HT-29 (cell line): ENCODE results near the gene ADRB2. TPM values are rescaled to one million over a fixed set of nuclear protein-coding genes. Genes with fewer than 3 reads are reported as not detected.

Source experiments
- DNase-seq: peaks from one replicate; pipeline ENCODE4 v3.0.0-alpha.2; 2015; ENCODE audit warnings: low spot score
- total RNA-seq: library from RNA; depleted of rRNA; stranded (reverse); fragments of >200 nt; shearing (Covaris generic); gene quantifications from 2 replicates; pipeline ENCODE4 v1.2.3, GENCODE V29; 2014

ADRB2 gene
- total RNA-seq, 1 experiment from 2014 or later: 0.64 TPM

GRCh38 chr5:148831590-148832565, 5.5 kb downstream of the ADRB2 start:
- DNase-seq: no peak

GRCh38 chr5:148833122-148833521, 6.7 kb downstream of the ADRB2 start:
- DNase-seq: no peak

- DNase-seq: no peak
Observed at GRCh38 chr5:148833925-148834324, 7.5 kb downstream of the ADRB2 start.

- DNase-seq: no peak
Observed at GRCh38 chr5:148834689-148835088, 8.3 kb downstream of the ADRB2 start.

DNA sequence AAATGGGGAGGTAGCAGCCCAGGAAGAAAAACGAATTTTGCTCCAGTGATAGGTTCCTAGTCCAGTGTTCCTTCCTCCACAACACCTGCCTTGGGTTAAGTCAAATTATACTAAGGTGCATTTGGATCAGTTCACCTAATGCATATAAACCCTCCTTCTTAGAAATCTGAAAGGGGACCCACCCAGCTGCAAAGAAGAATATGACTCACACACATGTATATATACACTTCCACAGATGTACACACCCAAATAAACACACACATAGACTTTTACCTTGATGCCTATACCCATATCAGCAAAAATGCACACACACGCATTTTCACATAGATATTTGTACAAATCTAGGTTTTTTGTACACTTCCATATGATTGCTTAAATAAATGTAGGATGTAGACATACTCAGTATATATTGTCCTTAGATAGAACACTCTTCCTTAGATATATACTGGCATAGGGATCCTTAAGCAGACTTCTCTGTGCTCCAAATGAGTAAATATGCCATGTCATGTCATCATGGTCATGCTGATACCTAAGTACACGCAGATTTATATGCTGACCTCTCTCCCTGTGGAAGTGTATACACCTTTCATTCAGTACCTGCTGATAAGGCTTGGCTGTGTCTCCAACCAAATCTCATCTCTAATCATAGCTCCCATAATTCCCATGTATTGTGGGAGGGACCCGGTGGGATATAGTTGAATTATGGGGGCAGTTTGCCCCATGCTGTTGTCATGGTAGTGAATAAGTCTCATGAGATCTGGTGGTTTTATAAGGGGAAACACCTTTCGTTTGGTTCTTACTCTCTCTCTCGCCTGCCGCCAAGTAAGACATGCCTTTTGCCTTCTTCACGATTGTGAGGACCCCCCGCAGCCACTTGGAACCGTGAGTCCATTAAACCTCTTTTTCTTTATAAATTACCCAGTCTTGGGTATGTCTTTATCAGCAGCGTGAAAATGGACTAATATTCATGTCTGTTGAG, 10.2 kb downstream of the ADRB2 start:
- DNase-seq: no peak

GRCh38 chr5:148837383-148837782, 11.0 kb downstream of the ADRB2 start:
- no peak for DNase-seq

DNA sequence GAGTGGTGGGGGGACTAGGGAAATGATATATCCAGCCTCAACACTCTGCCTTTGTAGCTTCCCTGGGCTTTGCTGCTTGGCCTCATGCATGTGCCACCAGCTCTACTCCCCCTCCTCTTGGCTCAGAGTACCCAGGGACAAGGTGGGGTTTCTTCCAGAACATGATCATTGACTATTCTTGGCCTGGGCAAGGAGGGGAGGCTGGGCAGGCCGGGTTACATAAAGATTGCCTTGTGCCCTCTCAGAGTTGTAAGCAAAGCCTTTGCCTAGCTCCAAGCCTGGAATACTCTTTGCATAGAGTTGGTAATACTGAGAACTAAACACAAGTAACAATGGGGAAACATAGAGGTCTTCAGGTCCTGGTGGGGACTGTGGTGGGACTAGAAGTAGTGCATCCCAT, 11.9 kb downstream of the ADRB2 start:
- no peak for DNase-seq

GRCh38 chr5:148839960-148840359, 13.5 kb downstream of the ADRB2 start:
- DNase-seq: no peak

DNA sequence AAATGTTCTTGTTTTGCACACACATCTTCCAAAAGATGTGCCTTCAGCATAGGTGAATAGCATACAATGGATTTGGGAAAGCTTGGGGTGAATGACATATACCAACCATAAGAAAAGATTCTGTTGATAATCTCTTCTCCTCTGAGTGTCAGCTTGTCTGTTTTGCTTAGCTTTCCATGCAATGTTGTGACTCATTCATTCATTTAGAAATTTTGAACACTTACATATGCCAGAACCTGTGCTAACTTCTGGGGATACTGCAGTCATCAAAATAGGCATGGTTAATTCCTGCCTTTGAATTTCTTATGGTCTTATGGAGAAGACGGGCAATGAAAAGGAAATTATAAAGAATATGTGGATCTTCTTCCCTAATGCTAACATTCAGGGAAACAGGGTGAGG, 14.1 kb downstream of the ADRB2 start:
- no peak for DNase-seq

DNA sequence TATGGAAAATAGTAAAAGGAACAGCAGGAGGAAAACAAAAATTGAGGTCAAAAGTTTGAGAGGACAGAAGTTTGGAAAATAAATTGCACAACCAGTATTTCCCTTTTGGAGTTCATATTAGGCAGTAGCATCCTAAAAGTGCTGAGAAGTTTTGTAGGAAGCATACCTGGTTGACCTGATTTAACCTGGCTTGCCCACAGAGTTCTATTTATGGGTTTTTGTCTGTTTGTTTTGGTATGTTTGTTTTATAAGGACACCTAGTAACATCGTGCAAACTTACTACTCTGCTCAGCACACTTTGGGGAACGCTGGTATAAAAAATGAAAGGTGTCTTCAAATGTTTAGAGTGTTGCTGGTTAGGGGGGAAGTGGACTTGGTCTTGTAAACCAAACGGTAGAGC, 15.1 kb downstream of the ADRB2 start:
- peak; percentile 37 for DNase-seq

DNA sequence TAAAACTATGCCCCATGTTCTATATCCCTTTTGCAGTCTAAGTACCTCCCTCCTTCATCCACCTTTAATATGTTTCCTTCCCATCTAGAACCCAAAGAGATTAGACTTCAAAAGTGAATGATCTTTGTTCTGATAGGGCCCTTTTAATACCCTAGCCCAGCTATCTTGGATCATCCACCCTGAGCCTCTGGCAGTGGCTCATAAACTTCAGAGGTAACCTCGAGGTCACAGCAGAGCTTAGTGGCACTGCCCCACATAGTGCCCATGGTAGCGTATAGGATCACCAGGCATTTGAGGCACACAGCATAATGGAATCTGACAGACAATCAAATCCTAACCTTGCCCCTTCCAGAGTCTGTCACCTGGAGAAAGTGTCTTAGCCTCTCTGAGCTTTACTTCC, 15.8 kb downstream of the ADRB2 start:
- no peak for DNase-seq

DNA sequence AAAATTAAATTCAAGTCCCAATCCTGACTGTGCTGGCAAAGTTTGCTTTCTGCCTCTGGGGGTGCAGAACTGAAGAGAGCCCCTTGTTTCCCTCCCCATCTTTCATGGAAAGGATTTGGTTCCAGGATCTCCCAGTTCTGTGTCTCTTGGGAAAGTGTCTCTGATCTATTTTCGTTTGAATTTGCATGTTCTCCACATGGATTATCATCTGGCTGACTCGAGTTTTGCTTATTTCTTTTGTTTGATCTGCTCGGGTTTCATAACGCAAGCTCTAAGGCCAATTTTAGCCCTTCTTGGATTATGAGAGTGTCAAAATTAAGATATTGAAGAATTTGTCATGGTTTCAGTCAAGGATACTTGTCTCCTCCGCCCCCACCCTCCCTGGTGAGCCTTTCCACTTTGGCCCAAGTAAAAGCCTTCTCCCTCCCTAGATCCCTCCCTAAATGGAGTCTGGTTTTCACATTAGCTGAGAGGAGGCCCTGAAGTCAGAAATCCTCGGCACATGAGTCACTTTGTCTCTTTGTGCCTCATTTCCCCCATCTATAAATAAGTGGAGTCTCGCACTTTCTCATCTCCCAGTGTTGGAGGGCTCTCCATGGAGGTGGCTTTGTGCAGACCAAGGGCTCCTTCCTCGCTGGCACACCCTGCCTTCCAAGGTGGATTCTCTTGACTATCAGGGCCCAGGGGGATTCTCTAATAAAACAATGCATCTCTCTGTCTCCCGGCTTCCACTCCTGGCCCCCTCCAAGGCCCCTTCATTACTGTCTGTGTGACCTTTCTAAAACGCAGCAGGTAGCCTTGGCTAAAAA, 17.3 kb downstream of the ADRB2 start:
- DNase-seq: no peak

- no peak for DNase-seq
Observed at GRCh38 chr5:148844433-148845280, 18.2 kb downstream of the ADRB2 start.

GRCh38 chr5:148846930-148847329, 20.5 kb downstream of the ADRB2 start:
- DNase-seq: no peak

DNA sequence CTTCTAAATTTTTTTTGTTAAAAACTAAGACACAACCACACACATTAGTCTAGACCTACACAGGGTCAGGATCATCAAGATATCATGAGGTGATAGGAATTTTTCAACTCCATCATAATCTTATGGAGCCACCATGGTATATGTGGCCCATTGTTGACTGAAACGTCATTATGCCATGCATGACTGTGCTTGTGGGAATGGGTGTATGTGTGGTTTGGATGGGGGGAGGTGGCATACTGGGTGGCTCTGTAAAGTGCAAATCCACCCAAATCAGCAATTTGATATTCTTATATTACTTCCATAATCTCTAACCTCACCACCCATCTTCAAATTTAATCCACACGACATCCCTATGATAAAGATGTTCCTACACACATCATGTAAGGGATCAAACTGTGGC, 21.0 kb downstream of the ADRB2 start:
- DNase-seq: no peak

DNA sequence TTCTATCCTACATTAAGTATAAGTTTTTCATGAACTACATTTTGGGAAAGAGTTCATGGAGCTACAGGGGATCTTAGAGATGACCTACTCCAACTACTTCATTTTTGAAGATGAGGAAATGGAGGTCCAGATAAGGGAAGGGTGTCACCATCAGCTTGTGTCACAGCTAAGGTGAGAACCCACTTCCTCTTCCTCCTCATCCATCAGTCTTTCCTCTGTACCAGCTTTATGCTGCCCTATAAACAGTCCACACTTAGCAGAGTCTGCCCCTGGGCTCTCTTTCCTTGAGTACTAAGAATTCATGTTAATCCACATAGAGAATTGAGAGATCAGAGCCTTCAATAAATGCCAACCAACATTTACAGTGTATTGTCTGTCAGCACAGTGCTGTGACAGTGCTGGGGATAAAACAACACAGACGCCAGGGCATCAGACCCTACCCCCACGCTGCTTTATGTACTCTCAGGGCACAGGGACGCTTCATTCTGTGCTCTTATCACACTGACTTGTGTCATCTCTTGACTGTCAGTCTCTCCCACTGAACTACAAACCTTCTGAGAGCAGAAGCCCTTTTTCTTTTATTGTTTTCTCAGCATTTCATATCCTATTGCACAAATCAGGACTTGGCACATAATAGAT, 22.1 kb downstream of the ADRB2 start:
- DNase-seq: no peak

- no peak for DNase-seq
Observed at GRCh38 chr5:148849461-148849860, 23.1 kb downstream of the ADRB2 start.

DNA sequence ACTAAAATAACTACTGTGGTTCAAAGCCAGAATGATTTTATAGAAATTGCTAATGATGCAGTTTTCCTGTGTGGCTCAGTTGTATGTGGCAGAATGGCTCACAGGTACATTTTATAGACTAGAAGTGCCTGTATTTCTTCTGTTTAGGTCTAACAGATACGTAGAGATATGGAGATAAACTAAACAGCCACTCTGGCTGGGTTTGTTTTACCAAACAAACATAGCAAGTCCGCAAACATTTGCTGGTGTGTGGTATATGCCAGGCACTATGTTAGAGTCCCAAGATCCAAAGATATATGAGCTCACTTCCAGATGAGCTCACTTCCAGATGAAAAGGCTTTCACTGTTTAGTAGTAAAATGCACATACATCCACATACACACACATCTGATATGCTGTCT, 24.4 kb downstream of the ADRB2 start:
- DNase-seq: no peak

DNA sequence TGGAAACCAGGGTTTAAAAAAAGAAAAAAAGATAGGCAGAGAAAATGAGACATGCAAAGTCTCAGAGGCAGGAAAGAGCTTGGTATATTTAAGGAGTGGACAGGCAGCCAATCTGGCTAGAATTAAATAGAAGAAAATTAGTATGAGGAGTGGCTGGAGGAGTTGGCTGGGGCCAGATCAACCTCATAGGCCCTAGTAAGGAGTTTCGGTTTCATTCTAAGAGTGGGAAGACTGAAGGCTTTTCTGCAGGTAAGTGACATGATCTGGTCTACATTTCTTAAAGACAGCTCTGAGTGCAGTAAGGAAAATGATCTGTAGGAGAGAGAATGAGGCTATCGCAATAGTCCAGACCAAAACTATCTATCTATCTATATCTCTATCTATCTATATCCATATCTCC, 27.5 kb downstream of the ADRB2 start:
- no peak for DNase-seq
